HG03064 (cell line): Measurements from ENCODE around the gene SLC16A10.
"Not testable (repeated sequence)": the region's sequence is repeated elsewhere in the genome, so short reads cannot be mapped to it uniquely, and the experiment has no call there.

Experiments used
- ATAC-seq: cut with Tn5 transposase; IDR thresholded peaks from one replicate; pipeline ENCODE4 v1.9.1; 2021; ENCODE audit warnings: low read depth; ENCODE audit not compliant: unreplicated experiment

The SLC16A10 gene

DNA sequence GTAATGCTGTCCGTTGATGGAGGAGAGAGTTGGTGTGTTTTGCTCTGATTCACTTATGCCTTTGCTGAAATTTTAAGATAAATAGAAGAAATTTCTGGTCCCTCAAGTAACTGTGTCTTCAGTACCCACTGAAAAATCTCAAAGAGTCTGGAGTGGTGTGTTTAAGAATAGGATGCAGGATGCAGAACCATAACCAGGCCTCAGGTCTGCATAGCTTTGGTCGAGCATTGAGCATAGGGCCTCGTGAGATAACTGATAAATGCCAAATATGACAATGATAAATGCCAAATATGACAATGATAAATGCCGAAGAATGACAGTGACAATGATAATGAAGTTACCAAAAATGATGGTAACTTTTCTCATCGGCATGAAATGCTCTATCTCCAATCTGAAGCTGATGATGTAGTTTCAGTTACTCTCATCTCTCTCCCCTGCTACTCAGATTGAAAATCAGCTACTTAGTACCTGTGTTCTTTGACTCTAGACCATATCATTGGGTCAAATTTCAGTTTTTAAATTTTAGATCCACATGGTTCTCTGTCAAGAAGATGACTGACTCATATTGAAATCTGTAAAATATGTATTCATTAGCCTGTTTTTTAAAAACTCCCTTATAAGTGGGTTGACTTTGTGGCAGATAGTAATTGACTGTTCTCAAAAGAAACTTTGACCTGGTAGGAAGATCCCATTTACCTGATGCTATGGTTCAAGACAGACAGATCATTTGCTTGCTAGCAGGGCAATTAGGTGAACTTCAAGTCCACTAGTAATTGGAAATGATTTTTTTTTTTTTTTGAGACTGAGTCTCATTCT, 96.6 kb downstream of the SLC16A10 start:
- no peak for ATAC-seq

DNA sequence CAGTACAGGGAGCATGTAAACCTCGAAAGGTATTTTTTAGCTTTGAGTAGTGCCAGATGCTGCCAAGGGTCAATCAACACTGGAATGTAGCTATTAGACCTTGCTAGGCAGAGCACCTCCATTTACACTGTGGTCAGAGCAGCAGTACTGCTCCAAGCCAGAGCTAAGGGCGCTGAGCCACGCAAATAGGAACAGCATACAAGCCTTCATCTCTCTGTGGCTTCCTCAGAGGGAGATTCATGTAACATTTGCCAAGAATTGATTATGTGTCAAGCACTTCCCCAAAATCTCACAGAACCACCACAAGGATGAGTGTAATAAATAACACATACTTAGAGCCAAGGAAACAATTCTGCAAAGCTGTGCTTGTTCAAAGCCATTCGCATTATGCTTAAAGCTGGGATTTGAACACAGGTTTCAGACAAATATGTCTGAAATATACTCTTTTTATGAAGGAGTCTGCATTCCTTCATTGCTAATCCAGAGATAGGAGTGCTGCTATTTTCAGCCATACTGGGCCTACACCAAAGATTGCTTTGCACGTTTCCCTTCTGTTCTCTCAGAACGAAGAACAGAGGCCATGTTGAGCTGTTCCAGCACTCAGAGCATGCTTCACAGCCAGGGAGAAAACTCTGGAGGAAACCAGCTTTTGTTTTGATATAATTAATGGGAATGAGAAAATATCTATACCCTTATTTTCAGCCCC, 97.7 kb downstream of the SLC16A10 start:
- no peak for ATAC-seq

DNA sequence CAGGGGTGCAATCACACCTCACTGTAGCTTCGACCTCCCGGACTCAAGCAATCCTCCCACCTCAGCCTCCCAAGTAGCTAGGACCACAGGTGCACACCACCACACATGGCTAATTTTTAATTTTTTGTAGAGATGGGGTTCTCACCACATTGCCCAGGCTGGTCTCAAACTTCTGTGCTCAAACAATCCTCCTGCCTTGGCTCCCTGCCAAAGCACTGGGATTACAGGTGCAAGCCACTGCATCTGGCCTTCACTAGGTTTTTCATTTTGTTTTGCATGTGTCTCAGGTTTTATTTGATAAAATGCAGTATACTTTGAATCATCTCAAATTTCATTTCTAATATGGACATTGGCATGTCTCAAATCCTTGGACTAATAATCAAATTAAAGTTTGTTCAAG, 98.7 kb downstream of the SLC16A10 start:
- no peak for ATAC-seq

DNA sequence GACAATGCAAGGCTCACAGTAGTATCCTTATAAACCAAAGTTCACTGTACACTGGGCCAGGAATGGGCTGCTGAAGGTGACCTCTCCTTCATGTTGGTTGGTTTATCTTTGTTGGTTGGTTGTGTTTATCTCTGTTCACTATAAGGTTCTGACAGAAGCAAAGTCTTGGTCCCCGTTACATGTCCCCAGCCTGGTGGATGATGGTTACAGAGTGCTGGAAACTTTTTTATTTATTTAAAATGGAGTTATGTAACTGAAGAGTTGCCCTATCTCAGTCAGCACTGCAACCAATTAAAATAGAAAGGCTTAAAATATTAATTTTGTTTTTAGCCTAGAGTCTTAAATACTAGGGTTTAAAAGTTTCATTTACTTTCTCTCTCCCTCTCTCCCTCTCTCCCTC, 100.6 kb downstream of the SLC16A10 start:
- no peak for ATAC-seq

DNA sequence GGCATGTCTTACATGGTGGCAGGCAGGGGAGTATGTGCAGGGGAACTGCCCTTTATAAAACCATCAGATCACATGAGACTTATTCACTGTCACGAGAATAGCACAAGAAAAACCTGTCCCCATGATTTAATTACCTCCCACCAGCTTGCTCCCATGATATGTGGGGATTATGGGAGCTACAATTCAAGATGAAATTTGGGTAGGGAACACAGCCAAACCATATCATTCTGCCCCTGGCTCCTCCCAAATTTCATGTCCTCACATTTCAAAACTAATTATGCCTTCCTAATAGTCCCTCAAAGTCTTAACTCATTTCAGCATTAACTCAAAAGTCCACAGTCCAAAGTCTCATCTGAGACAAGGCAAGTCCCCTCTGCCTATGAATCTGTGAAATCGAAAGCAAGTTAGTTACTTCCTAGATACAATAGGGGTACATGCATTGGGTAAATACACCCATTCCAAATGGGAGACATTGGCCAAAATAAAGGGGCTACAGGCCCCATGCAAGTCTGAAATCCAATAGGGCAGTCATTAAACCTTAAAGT, 102.4 kb downstream of the SLC16A10 start:
- ATAC-seq: not testable (repeated sequence)

DNA sequence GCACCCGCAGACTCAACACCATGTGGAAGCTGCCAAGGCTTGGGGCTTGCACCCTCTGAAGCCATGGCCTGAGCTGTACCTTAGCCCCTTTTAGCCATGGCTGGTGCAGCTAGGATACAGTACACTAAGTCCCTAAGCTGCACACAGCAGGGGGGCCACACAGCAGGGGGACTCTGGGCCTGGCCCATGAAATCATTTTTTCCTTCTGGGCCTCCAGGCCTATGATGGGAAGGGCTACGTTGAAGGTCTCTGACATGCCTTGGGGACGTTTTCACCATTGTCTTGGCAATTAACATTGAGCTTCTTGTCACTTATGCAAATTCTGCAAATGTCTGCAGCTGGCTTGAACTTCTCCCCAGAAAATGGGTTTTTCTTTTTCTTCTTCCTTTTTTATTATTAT, 103.3 kb downstream of the SLC16A10 start:
- ATAC-seq: no peak

DNA sequence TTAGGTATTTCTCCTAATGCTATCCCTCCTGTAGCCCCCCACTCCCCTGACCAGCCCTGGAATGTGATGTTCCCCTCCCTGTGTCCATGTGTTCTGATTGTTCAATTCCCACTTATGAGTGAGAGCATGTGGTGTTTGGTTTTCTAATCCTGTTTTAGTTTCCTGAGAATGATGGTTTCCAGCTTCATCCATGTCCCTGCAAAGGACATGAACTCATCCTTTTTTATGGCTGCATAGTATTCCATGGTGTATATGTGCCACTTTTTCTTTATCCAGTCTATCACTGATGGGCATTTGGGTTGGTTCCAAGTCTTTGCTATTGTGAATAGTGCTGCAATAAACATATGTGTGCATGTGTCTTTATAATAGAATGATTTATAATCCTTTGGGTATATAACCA, 103.8 kb downstream of the SLC16A10 start:
- ATAC-seq: not testable (repeated sequence)

DNA sequence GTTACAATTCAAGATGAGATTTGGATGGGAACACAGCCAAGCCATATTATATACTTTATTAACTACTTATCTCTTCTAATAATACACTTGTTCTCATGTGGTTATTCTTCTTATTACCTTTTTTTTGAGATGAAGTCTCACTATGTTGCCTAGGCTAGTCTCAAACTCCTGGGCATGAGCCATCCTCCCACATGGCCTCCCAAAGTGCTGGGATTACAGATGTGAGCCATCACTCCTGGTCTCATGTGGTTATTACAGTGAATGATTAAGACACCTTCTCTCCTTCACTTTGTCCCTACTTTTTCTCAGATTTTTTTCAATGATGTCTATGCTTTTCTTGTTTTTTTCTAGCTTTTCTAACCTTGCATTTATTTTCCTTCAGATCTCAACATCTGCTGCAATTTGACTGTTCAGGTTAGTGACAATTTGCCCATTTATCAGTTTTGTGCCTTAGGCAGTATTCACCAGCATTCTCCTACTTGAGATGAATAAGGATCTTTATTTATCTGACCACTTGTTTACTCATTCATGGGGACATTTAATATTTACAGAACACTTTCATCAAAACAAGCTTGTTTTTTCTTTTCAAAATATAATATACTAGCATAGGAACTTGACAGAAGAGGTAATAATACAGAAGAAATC, 105.7 kb downstream of the SLC16A10 start:
- ATAC-seq: no peak

DNA sequence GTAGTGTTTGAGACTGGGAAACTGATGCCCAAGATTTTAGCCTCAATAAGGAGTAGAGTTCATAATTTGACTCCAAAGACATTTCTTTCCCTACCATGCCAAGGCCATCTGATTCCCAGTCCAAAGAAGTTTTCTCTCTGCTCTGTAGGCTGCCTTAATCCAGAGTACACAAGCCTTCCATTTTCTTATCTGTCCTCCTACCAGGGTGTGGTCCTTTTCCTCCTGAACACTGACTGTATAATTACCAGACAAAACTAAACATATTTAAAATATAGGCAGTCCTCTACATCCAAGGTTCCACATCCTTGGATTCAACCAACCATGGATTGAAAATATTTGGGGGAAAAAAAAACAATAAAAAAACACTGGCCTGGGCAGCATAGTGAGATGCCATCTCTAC, 108.4 kb downstream of the SLC16A10 start:
- no peak for ATAC-seq

DNA sequence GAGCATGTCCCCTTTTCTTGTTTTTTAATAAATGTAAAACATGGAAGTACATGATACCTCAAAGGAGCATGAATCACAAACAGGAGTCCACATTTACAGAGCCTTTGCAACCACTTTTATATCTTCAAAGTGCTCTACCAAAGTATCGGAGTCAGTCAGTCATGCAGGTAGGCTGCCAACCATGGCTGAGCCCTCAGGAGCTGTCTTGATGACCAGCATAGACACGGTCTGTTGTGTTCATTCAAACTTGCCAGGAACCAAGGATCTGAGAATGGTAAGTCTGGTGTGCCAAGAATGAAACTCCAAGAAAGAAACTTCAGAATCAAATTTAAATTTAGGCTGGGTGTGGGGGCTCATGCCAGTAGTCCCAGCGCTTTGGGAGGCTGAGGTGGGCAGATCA, 111.5 kb downstream of the SLC16A10 start:
- no peak for ATAC-seq

DNA sequence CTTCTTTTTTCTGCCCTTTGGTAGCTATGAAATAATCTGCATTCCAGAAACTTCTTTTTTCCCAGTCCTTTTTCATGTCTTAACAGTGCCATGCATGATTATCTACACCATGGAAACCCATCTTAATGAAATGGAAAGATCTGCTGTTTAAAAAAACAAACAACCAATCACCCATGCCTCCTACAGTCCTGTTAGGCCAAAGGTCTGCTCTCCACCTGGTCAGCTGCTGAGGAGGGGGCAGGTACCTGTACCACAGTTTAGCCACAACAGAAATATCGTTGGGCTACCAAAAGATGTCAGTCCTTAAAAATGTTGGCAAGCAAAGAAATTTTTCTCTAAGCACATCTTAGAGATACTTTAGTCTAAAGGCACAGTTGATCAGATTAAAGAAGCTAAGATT, 112.6 kb downstream of the SLC16A10 start:
- ATAC-seq: no peak

DNA sequence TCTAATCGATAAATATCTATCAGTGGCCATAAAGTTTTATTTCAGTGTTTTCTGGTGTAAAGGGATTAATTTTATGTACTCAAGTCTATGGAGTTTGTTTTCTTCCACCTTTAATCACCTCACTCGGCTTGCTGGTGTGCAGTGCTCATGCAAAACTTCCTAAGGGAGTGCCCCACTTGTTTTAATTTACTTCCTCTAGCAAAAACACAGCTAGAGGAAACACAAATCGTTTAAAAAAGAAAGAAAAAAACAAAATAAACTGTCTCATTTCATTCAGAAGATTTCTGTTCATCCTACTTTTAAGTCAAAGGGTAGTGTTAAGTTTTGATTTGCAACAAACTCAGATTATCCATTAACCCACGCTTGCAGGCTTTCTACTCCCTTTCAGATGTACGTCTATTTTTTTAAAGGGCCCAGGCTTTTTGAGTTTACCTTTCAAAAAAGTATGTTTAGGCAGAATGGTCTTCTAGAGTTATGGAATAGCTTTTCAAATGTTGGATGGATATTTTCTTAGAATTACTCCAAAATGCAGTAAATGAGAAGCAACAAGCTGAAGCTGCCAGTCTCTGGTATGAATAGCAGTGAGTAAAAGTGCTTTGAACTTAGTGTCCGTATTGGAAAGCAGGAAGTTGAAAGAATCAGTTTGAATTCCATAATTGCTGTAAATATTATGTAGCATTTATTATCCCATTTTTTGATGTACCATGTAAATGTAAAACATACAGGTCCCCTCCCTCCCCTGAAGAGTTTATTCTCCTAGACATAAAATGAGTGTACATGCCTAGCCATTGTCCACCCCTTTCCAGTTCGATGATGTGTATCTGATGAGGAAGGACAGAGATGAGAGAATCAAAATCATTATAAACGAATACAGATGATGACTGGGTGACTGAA, 113.3 kb downstream of the SLC16A10 start:
- no peak for ATAC-seq

DNA sequence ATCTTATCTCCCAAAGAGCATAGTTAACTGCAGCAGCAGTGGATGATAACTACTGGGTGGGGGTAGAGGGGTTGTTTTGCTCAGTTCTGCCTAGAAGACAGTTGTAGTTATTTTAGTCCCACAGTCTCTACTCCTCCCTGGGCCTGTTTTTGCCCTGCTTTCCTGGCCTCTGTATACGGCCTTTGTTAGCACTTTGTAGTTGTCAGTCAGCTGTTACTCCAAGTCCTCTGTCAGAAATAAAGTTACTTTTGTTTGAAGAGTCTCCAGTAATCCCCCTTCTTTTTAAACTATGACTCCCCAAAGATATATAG, 113.9 kb downstream of the SLC16A10 start:
- no peak for ATAC-seq

DNA sequence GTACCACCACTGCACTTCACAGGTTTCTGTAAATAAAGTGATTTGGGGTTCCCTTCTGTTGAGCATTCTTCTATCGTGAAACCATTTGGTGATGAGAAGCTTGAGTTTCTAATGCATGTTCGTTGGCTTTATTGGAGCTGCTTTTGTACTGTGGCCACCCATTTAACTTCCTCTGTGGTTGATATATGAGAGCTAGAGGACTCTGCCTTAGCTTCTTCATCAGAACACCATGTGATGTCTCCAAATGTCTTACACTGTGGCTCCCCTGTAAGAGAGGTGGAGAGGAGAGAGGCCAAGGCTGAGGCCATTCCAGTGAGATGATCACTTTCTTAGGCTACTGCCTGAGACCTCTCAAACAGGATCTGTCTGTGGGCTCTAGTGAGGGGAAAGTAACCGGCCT, 114.5 kb downstream of the SLC16A10 start:
- ATAC-seq: no peak

DNA sequence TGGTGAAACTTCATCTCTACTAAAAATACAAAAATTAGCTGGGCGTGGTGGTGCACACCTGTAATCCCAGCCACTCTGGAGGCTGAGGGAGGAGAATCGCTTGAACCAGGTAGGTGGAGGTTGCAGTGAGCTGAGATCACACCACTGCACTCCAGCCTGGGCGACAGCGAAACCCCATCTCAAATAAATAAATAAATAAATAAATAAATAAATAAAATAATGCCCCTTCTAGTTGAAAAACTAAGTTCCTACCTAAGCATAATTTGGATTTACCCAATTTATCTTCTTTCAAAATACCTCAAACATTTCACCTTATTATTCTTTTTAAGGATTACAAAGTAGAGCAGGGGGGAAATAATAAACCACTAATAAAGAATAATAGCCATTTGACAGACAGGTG, 116.2 kb downstream of the SLC16A10 start:
- not testable (repeated sequence) for ATAC-seq

DNA sequence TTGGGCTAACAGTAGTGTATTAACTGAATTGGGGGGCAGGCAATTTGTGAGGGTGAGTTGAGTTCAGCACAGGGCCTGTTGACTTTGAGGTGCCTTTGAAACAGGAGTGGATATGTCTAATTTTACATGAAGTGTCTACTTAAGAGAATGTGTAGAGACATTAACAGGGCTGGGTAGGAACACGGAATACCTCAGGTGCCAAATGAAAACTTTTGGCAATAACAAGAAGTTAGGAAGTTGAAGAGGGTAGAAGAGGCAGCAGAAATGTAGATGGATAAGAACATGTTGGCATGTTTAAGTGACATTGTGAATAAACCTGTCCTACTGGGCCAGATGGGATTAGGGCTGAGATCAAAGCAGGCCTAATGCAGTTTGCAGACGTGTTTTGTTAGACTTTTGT, 117.0 kb downstream of the SLC16A10 start:
- no peak for ATAC-seq

DNA sequence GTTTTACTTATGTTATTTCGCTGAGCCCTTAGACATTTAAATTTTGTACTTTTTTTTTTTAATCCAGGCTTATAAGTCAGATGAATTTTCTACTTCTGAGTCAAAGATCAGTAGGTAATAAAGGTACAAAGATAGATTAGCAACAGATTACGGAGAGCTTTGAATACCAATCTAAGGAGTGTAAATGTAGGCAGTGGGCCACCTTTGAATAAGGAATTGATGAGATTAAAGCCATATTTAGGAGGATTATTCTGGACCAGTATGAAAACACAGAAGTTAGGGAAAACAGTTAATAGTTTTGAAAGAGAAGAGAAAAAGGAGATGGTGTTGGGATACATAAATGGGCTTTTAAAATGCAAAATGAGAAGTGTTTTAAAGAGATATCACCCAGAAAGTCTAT, 117.6 kb downstream of the SLC16A10 start:
- ATAC-seq: no peak

DNA sequence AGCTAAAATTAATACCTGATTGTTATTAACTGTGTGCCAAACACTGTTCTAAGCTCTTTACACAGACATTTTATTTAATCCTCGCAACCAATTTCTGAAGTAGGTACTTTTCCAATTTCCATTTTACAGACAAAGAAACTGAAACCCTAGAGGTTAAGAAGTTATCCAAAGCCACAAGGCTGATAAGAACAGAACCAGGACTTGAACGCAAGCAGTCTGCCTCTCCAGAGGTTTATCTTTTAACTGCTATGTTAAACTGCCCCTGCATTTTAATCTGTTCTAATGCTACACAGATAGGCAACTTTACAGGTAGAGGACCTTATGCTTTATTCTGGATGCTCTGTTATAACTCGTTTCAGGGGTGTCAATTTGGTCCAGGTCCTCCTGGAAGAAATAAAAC, 118.2 kb downstream of the SLC16A10 start:
- ATAC-seq: no peak

DNA sequence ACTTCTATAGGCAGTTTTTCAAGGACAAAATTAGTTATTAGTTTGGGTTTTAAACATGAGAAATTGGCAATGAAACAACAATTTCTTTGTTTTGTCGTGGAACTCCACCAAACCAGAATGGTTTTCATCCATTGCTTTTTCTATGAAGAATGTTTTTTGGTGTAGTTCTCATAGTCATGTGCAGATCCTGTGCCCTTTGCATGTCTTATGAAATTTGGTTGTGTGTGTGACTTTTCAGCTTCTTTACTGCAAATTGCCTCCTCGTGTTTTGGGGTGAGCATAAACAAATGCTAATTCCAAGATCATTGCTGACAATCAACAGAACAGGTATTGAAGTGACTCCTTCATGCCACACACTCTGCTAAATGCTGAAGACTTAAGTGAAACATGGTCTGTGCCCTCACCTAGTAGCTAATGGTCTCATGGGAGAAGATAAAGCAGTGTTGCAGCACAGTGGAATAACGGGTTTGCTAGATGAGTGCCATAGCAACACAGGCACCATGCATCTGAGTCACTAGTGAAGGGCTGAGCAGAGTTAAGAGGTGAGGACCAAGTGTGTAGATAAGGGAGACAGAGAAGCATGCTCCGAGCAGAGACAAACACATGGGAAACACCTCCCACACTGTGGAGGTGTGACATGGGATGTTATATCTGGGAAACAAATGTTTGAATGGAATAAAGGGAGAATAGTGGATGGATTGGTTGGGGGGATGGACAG, 120.0 kb downstream of the SLC16A10 start:
- ATAC-seq: no peak

DNA sequence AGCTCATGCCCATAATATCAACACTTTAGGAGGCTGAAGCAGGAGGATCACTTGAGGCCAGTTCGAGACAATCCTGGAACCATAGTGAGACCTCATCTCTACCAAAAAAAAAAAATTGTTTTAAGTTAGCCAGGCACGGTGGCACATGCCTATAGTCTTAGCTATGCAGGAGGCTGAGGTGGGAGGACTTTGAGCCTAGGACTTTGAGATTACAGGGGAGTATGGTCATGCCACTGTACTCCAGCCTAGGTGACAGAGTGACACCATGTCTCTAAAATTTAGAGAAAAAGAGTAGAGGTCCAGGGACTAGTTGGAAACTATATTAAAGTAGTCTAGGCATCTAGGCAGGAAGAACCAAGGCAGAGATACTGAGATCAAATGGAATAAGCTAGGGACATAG, 121.6 kb downstream of the SLC16A10 start:
- no peak for ATAC-seq
